ENCODE results near the gene ZNF276. TPM values are rescaled to one million over a fixed set of nuclear protein-coding genes. Genes with fewer than 3 reads are reported as not detected.

Gene ZNF276
- total RNA-seq, 1 experiment from 2014 or later, result 18.6 TPM

DNA sequence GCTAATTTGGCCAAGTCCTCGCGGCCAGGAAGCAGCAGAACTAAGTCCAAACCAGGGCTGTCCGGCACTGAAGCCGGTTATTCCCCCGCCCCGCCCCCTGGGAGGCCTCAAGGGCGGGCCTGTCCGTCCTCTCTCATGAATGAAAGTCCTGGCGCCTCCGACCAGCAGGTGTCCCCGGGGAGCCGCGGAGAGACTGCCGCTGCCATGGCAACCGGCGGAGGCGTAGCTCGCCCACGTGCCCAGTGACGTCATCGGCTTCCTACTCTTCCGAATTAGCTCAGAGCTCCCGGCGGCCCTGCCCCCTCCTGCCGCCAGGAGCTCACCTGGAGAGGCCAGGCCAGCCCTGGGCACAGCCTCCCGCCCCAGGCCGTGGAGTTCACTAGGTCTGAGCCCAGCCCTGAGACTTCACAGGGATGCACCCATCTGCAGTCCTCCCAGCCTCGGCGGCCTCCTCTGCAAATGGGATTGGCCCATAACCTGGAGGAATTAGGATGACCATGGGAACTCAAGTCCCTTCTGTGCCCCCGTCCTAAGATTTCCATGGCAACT lies 21.2 kb upstream of the ZNF276 start:
- peaks cover 9 to 12% of the 10 kb centered on the region in 2 experiments for H3K4me1 Mint-ChIP-seq
- H3K4me3 Mint-ChIP-seq, result peak overlapping the region; percentile 76 to 81
- Histone ChIP-seq H3T11ph (ENCODE audit: low read length) (no peak overlapping the region), H3K23me2 (ENCODE audit: insufficient read length, low read depth, low read length, poor library complexity, severe bottlenecking) (peaks cover 11% of the 10 kb centered on the region), H3K18ac (ENCODE audit: insufficient read length, low read depth, low read length) (no peak overlapping the region), H2BK20ac (ENCODE audit: low read depth, low read length, poor library complexity, severe bottlenecking) (no peak overlapping the region), H3K14ac (ENCODE audit: insufficient read depth, low read length) (peak overlapping the region; percentile 72; the same call in 1 of the 2 replicates), H3K9ac (ENCODE audit: extremely low read depth, insufficient read length, low read length) (no peak overlapping the region), H2BK15ac (ENCODE audit: low read depth, low read length) (no peak overlapping the region), H3K79me1 (ENCODE audit: insufficient read depth, low read depth, low read length, poor library complexity, severe bottlenecking) (no peaks in the 10 kb centered on the region), H3K4ac (ENCODE audit: low read depth, low read length) (no peak overlapping the region), H3K56ac (ENCODE audit: insufficient read length, low read depth, low read length) (no peak overlapping the region), H2AK5ac (ENCODE audit: insufficient read length, low read length) (no peak overlapping the region), H2BK120ac (ENCODE audit: low read depth, low read length, poor library complexity, severe bottlenecking) (no peak overlapping the region), H4K20me1 (ENCODE audit: control insufficient read depth, insufficient read depth, insufficient read length) (no peaks in the 10 kb centered on the region), H3K4me2 (ENCODE audit: insufficient read depth, insufficient read length, low read length) (peak overlapping the region; percentile 42), H4K5ac (ENCODE audit: insufficient read length, low read depth, low read length) (no peak overlapping the region), H3K9me3 (ENCODE audit: control insufficient read depth, low read depth, low read length) (no peaks in the 10 kb centered on the region), H2BK12ac (ENCODE audit: insufficient read length, low read depth, low read length) (no peak overlapping the region), H3K27me3 (ENCODE audit: insufficient read depth, low read length) (no peaks in the 10 kb centered on the region), H4K91ac (ENCODE audit: insufficient read length, low read depth, low read length) (no peak overlapping the region), H2BK5ac (ENCODE audit: insufficient read length, low read length) (no peak overlapping the region), H4K8ac (replicated peaks; ENCODE audit: insufficient read length, low read depth, low read length) (no peak overlapping the region), H3K79me2 (ENCODE audit: insufficient read depth, low read length) (no peaks in the 10 kb centered on the region), H3K23ac (ENCODE audit: insufficient read length, low read depth, low read length) (no peak overlapping the region), H3K27ac (ENCODE audit: insufficient read length, low read depth, low read length) (no peak overlapping the region), H3K4me1 (ENCODE audit: insufficient read depth, low read length) (no peaks in the 10 kb centered on the region), H2AFZ (ENCODE audit: low read length) (no peak overlapping the region)
- no peaks in the 10 kb centered on the region; a peak in 1 of 5 replicates for H3K9me3 Mint-ChIP-seq
- peaks cover 4 to 25% (median 19%) of the 10 kb centered on the region in 3 experiments; a peak in 6 of 7 replicates for H3K36me3 Mint-ChIP-seq (ENCODE audit: insufficient read depth in 1 of 3, low read depth in 3 of 3)
- WGBS (ENCODE audit: extremely low coverage, insufficient read length, low lambda C conversion rate), result no CpG with 5 or more reads among the region's 30 CpGs
- TF ChIP-seq, protein P1, sequence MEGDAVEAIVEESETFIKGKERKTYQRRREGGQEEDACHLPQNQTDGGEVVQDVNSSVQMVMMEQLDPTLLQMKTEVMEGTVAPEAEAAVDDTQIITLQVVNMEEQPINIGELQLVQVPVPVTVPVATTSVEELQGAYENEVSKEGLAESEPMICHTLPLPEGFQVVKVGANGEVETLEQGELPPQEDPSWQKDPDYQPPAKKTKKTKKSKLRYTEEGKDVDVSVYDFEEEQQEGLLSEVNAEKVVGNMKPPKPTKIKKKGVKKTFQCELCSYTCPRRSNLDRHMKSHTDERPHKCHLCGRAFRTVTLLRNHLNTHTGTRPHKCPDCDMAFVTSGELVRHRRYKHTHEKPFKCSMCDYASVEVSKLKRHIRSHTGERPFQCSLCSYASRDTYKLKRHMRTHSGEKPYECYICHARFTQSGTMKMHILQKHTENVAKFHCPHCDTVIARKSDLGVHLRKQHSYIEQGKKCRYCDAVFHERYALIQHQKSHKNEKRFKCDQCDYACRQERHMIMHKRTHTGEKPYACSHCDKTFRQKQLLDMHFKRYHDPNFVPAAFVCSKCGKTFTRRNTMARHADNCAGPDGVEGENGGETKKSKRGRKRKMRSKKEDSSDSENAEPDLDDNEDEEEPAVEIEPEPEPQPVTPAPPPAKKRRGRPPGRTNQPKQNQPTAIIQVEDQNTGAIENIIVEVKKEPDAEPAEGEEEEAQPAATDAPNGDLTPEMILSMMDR (conservative IDR thresholded peaks at IDR 0.05), result peak; percentile 62
- DNase-seq, result peak; percentile 100
- peak overlapping the region in 2 of 3 experiments; percentile 74 to 88; a peak in 2 of 7 replicates for H3K27ac Mint-ChIP-seq
- H3K27me3 Mint-ChIP-seq (ENCODE audit: low read depth), result peaks cover 24% of the 10 kb centered on the region

Measured in H9 (cell line).